Measurements from ENCODE around the gene HSDL2.

Gene HSDL2

DNA sequence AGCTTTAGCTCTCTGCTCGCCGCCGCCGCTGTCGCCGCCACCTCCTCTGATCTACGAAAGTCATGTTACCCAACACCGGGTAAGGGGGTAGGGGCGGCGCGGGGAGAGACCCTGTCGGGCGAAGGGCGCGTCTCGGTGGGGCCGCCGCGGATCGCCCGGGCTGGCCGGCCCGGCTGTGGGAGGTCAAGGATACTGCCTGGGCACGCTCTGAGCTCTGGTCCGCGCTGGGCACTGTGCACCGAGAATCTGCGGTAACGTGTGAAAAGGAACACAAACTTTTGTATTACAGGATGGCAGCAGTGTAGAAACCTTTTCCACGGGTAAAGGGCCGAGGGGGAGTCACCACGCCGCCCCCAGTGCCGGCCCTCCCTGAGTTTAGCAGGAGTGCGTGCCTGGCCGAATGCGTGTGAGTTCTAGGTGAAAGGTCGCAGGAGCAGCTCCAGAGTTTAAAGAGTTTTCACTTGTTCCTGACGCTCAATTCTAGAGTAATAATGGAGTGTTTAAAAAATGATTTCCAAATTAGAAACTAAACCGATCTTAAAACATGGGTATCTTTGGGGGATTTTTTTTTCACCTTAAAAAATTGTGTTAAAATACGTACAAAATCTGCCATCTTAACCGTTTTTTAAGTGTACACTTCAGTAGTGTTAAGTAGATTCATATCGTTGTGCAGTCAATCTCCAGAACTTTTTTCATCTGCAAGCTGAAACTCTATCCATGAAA is at the start of gene HSDL2:
TSS of gene HSDL2 (plus strand) at position 7 of the 723 bp plus-strand sequence. CDS start at position 63, 56 bp downstream.
- TF ChIP-seq, protein P1, sequence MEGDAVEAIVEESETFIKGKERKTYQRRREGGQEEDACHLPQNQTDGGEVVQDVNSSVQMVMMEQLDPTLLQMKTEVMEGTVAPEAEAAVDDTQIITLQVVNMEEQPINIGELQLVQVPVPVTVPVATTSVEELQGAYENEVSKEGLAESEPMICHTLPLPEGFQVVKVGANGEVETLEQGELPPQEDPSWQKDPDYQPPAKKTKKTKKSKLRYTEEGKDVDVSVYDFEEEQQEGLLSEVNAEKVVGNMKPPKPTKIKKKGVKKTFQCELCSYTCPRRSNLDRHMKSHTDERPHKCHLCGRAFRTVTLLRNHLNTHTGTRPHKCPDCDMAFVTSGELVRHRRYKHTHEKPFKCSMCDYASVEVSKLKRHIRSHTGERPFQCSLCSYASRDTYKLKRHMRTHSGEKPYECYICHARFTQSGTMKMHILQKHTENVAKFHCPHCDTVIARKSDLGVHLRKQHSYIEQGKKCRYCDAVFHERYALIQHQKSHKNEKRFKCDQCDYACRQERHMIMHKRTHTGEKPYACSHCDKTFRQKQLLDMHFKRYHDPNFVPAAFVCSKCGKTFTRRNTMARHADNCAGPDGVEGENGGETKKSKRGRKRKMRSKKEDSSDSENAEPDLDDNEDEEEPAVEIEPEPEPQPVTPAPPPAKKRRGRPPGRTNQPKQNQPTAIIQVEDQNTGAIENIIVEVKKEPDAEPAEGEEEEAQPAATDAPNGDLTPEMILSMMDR (IDR thresholded peaks at IDR 0.05; ENCODE audit: insufficient read depth, low read length, missing control alignments) = no peak
- ChIA-PET CTCF (interaction anchor here (0.9 to 3.0 kb wide), 9 partner anchors 11 to 413 kb away, joined by 3 to 27 read pairs (median 3); no protein-coding TSS in a partner anchor), POLR2A (interaction anchor here (0.6 to 1.4 kb wide), 7 partner anchors 8 to 455 kb away, joined by 3 to 6 read pairs (median 4); partner anchors contain the start of genes KIAA1958 and PTBP3)
- DNase-seq (ENCODE audit: low read depth, low spot score) = no peak
- H3K4me3 ChIP-seq (ENCODE audit: low read depth, low read length) = peak within 1 kb of the TSS; percentile 90

DNA sequence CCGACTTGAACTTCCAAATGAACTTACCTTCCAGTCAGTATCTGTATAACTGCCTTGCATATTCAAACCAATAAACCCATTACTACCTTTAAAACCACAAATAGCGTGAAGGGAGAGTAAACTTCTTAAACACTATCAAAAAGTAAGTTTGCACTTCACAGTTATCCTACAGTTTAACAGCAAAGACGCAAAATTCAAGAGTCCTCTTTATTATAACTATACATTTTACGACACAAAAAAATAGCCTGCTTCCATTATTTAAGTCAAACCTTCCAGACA is 48.3 kb upstream of the HSDL2 start:
- TF ChIP-seq, protein P1 (IDR thresholded peaks at IDR 0.05; ENCODE audit: insufficient read depth, low read length, missing control alignments) = no peak
- H3K4me3 ChIP-seq (ENCODE audit: low read depth, low read length) = peak overlapping the region; percentile 91
- POLR2A ChIA-PET = no interaction called here
- CTCF ChIA-PET = interaction anchor here (0.9 to 1.6 kb wide), 5 partner anchors 8 to 341 kb away, joined by 4 to 7 read pairs (median 5); no protein-coding TSS in a partner anchor
- DNase-seq (ENCODE audit: low read depth, low spot score) = no peak

DNA sequence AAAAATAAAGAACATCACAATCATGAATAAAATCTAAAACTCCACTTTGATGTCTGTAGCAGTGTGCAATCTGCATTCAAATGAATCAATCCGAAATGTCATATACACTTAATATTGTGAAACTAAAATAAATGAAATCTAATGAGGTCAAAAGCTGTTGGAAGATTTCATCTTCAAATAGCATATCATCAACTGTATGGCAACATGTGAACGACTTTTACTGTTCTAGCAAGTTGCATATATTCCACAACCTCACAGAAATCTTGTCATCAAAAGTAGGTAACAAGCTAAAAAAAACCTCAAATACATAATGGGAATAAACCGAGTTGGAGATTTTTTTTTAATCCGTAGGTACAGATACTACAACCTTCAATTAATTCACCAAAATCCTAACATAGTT is 47.7 kb upstream of the HSDL2 start:
- TF ChIP-seq, protein P1 (IDR thresholded peaks at IDR 0.05; ENCODE audit: insufficient read depth, low read length, missing control alignments) = no peak
- POLR2A ChIA-PET = interaction anchor here (0.6 to 1.4 kb wide), 2 partner anchors 13 to 48 kb away, joined by 3 to 4 read pairs; partner anchors contain the start of gene HSDL2
- peak overlapping the region; percentile 91 for H3K4me3 ChIP-seq (ENCODE audit: low read depth, low read length)
- DNase-seq (ENCODE audit: low read depth, low spot score) = no peak
- CTCF ChIA-PET = interaction anchor here (0.8 to 1.6 kb wide), 7 partner anchors 9 to 340 kb away, joined by 3 to 7 read pairs (median 4); no protein-coding TSS in a partner anchor

DNA sequence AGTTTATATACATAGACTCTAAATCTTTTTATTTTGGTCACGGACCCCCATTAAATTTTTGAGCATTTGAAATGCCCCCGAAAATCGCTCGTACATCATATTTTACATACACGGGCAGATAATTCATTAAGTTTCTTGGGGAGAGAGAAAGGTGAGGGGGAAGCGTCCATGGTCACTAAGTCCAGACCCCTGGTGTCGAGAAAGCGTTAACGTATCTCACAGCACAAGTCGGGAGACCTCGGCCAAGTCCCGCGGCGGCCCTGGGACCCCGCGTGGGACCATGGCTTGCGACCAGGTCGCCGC is 47.3 kb upstream of the HSDL2 start:
- no peak for DNase-seq (ENCODE audit: low read depth, low spot score)
- ChIA-PET CTCF (interaction anchor here (0.8 to 1.6 kb wide), 7 partner anchors 9 to 235 kb away, joined by 3 to 7 read pairs (median 5); no protein-coding TSS in a partner anchor), POLR2A (interaction anchor here (1.4 kb wide), 1 partner anchor 48 kb away, joined by 4 read pairs; the partner anchor contains the start of gene HSDL2)
- TF ChIP-seq, protein P1 (IDR thresholded peaks at IDR 0.05; ENCODE audit: insufficient read depth, low read length, missing control alignments) = no peak
- H3K4me3 ChIP-seq (ENCODE audit: low read depth, low read length) = peak overlapping the region; percentile 91

DNA sequence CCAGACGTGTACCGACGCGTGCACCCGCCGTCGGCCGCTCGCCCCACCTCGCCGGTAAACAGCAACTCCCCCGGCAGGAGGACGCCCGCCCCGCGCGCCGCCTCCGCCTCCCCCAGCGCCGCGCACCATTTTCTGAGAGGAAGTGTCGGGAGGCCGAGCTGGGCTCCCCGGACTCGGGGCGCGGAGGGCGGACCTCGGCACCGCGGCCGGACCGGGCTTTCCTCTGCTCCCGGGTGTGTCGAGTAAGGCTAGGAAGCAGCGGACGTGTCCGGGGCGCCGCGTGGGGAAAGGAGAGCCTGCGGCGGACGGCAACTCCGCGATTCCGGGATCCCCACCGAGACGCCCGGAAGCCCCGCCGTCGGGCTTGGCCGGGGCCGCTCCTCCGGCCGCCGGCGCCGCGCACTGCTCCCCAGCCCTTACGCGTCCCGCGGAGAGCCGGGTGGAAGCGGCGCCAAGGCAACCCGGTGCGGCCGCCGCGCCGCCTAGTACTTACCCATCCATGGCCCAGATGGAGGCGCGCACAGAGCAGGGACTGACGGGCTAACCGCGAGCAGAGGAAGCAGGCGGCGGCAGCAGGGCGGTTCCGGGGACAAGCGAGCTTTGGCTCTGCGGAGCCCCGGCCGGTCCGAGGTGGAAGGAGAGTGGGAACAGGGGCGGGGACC is 46.8 kb upstream of the HSDL2 start, which contains the start of gene PTBP3:
TSS of gene PTBP3 (minus strand) at position 643 of the 662 bp plus-strand sequence. CDS start 35,754 bp downstream, outside the sequence.
- POLR2A ChIA-PET = interaction anchor here (1.0 to 1.4 kb wide), 2 partner anchors 47 to 112 kb away, joined by 3 to 4 read pairs; partner anchors contain the start of gene HSDL2
- TF ChIP-seq, protein P1 (IDR thresholded peaks at IDR 0.05; ENCODE audit: insufficient read depth, low read length, missing control alignments) = no peak
- peak within 1 kb of the TSS; percentile 91 for H3K4me3 ChIP-seq (ENCODE audit: low read depth, low read length)
- no peak for DNase-seq (ENCODE audit: low read depth, low spot score)
- CTCF ChIA-PET = interaction anchor here (0.7 to 1.6 kb wide), 11 partner anchors 10 to 385 kb away, joined by 3 to 6 read pairs (median 3); no protein-coding TSS in a partner anchor
